GM10266 (cell line): ENCODE data around the gene INO80C.

Experiments used
- DNase-seq: peaks from one replicate; pipeline ENCODE4 v3.0.0; 2012; ENCODE audit errors: extremely low spot score
- CTCF ChIP-seq: IDR thresholded peaks from 2 replicates; pipeline ENCODE4 v1.5.1; 2012; ENCODE audit warnings: mild to moderate bottlenecking, low read depth; ENCODE audit not compliant: control insufficient read depth, insufficient read depth; ENCODE audit errors: missing control alignments

Gene INO80C

DNA sequence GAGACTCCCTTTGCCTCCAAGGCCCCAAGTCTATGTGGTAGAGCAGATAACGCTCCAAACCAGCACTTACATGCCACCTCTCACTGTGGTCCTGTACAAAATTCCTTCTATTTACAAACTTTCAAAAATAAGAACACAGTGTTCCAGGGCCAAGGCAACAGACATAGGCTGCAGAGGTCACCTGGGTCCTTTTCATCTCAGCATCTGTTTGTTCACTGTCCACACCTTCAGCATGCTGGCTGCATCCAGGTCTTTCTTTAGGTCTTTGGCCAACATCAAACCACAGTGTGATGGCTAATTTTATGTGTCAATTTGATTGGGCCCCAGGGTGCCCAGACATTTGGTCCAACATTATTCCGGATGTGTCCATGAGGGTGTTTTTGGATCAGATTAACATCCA is 20.0 kb upstream of the INO80C start:
- no peak for DNase-seq
- no peak for TF ChIP-seq CTCF

- no peak for TF ChIP-seq CTCF
These were observed 19.0 kb upstream of the INO80C start for GRCh38 chr18:35516789-35517188.

GRCh38 chr18:35516351-35516750 is 18.6 kb upstream of the INO80C start:
- no peak for TF ChIP-seq CTCF
- DNase-seq = no peak

More at GRCh38 chr18:35516789-35517188, 19.0 kb upstream of the INO80C start:
- no peak for DNase-seq

DNA sequence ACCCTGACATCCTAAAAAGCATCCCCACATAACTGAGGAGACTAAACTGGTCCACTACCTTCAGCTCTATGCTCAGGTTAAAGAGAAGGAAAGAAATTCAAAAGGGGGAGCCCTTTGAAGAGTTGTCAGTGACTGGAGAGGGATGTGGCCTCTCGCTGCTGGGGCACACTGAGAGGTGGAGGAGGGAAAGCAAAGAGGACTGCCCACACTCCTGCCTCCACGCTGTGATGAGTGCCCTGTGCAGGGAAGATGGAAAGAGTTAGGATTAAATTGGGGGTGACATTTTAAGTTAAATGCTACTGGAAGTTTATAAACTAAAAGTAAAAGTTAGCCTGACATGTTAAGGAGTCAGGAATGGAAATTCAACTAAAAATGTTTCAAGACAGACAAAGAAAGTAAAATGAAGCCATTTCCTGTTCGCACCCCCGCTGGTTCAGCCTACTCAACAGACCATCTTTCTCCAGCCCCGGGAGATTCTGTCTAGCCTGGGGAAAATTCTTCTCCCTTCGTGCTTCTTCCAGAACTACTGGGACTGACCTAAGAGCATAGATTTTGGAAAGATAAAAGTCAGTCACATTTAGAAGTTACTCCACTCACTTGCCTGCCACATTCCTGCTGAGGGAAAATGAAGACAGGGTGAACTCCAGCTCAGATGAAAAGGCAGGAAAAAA is 17.8 kb upstream of the INO80C start:
- no peak for DNase-seq
- no peak for TF ChIP-seq CTCF

DNA sequence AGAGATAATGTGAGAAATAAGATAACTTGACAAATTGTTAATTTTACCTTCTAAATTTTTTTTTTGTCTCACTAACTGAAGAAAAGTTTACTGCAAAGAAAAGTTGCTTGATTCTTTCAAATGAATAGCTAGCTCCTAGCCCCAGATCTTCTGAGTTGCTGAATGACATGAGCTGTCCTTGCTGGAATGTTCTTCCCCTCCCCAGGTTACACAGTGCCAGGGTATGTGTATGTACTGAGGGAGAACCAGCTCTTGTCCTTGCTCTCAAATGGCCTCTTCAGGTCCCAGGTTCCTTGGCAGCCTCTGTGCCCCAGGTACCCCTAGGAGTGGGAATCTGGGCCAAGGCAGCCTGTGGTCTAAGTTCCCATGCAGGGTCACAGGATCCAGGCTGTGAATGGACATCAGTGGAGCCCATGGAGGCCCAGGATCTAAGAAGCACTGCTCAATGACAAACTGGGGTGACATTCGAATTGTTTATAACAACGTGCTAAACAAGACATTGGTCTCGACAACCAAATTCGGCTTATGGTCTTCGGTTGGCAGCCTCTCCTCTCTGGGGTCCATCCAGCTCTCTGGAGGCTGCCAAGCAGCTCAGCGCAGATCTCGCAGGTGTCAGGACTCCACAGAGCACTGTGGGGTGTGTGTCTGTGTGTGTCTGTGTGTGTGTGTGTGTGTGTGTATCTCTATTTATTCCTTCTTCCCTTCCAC is 17.1 kb upstream of the INO80C start:
- TF ChIP-seq CTCF = no peak
- DNase-seq = no peak

DNA sequence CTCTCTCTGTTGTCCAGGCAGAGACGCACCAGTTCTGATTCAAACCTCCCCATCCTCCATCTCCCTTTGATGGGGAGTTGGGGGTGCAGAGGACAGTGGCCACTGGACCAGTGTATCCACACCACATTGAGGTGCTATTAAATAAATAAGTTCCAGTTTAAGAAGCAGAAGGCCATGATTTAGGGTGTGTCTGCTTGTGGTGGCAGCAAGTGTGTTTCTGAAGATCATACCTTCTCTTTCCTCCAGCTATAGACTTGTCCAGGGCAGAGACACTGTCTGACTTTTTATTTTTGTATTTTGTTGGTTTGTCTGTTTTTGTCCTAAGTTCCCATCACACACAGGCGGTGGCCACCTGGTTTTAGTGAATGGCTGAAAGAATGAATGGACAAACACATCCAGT is 16.5 kb upstream of the INO80C start:
- no peak for TF ChIP-seq CTCF
- DNase-seq = no peak

- TF ChIP-seq CTCF = no peak
- DNase-seq = no peak
These were observed 15.6 kb upstream of the INO80C start for GRCh38 chr18:35513181-35513936.
